Stomach smooth muscle (tissue), 2 donors: Measurements from ENCODE around the gene PRR18.
"Not testable (repeated sequence)": the region's sequence is repeated elsewhere in the genome, so short reads cannot be mapped to it uniquely, and the experiment has no call there.

Source experiments
- H3K27ac ChIP-seq: one replicate; pipeline ENCODE4 v1.7.0; 2013; ENCODE audit warnings: mild to moderate bottlenecking, low read length, inconsistent platforms
- H3K27me3 ChIP-seq, 2 donors: one replicate each; pipeline ENCODE4 v1.7.0; 2013; ENCODE audit warnings: low read length in 2 of 2; ENCODE audit not compliant: insufficient read depth in 2 of 2, control insufficient read depth in 1 of 2
- H3K36me3 ChIP-seq, 2 donors: one replicate each; pipeline ENCODE4 v1.7.0; 2013; ENCODE audit warnings: low read length in 2 of 2; ENCODE audit not compliant: control insufficient read depth in 2 of 2, insufficient read depth in 2 of 2
- H3K4me1 ChIP-seq: one replicate; pipeline ENCODE4 v1.7.0; 2013; ENCODE audit warnings: low read length; ENCODE audit not compliant: control insufficient read depth, insufficient read depth
- H3K4me3 ChIP-seq, 2 donors: one replicate each; pipeline ENCODE4 v1.7.0; 2013; ENCODE audit warnings: low read length in 2 of 2
- H3K9ac ChIP-seq, 2 donors: one replicate each; pipeline ENCODE4 v1.7.0; 2013; ENCODE audit warnings: low read length in 2 of 2, mild to moderate bottlenecking in 1 of 2
- H3K9me3 ChIP-seq, 2 donors: one replicate each; pipeline ENCODE4 v1.7.0; 2013; ENCODE audit warnings: low read length in 2 of 2; ENCODE audit not compliant: control insufficient read depth in 2 of 2
- donor health status: healthy.
- donor health status: Pancreatic carcinoma.

The PRR18 gene

DNA sequence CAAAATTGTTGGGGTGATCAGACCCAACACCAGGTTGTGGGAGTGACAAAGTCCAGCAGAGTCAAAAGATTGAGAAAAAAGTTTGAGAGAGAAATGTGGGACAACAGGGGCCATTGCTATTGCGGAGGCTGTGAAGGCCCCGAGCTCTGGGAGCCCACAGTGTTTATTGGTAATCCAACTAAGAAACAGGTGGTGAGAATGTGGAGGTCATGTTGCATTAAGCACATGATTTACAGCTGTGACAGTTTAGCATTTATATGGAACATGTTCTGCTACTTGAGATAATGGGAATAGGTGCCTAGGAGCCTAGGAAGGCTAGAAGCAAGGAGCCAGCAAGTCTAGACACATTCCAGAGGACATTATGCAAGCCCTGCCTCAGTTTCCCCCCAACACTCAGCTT lies 36.7 kb upstream of the PRR18 start:
- not testable (repeated sequence) for H3K9ac ChIP-seq, H3K9me3 ChIP-seq, H3K27ac ChIP-seq, H3K36me3 ChIP-seq, H3K4me3 ChIP-seq, H3K27me3 ChIP-seq
- H3K4me1 ChIP-seq, result peaks cover 22% of the 10 kb centered on the region

DNA sequence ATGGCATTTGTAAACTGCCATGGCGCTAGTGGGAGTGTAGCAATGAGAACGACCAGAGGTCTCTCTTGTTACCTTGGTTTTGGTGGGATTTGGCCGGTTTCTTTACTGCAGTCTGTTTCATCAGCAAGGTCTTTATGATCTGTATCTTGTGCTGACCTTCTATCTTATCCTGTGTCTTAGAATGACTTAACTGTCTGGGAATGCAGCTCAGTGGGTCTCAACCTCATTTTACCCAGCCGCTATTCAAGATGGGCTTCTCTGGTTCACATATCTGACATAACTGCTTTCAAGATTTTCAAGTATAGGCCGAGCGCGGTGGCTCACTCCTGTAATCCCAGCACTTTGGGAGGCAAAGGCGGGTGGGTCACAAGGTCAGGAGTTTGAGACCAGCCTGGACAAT lies 36.0 kb upstream of the PRR18 start:
- H3K9me3 ChIP-seq, result no peaks in the 10 kb centered on the region
- no peak overlapping the region for H3K9ac ChIP-seq
- no peak overlapping the region for H3K4me3 ChIP-seq
- H3K27me3 ChIP-seq, result no peaks in the 10 kb centered on the region
- H3K36me3 ChIP-seq, result peaks cover 0 to 2% of the 10 kb centered on the region in 2 donors
- no peak overlapping the region for H3K27ac ChIP-seq
- peaks cover 29% of the 10 kb centered on the region for H3K4me1 ChIP-seq

DNA sequence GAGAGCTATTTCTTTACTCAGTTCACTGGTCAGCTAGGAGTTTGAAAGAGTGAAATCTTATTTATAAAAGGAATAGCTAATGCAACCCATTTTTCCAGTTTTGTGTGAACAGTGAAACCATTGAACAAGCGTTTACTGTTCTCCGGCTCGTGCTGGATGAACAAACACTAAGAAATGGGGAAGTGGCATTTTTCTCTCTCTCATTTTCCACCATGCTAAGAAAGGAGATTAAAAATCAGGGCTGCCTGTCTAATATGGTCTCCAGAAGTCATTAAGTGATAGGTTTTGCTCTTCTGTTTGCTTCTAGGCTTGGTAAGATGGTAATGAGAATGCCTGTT lies 34.9 kb upstream of the PRR18 start:
- peak overlapping the region; percentile 91 to 97 for H3K9ac ChIP-seq
- peaks cover 30% of the 10 kb centered on the region for H3K4me1 ChIP-seq
- no peaks in the 10 kb centered on the region for H3K9me3 ChIP-seq
- H3K27me3 ChIP-seq, result no peaks in the 10 kb centered on the region
- H3K27ac ChIP-seq, result peak overlapping the region; percentile 71
- peak overlapping the region; percentile 71 to 99 for H3K4me3 ChIP-seq
- H3K36me3 ChIP-seq, result peaks cover 0 to 2% of the 10 kb centered on the region in 2 donors

DNA sequence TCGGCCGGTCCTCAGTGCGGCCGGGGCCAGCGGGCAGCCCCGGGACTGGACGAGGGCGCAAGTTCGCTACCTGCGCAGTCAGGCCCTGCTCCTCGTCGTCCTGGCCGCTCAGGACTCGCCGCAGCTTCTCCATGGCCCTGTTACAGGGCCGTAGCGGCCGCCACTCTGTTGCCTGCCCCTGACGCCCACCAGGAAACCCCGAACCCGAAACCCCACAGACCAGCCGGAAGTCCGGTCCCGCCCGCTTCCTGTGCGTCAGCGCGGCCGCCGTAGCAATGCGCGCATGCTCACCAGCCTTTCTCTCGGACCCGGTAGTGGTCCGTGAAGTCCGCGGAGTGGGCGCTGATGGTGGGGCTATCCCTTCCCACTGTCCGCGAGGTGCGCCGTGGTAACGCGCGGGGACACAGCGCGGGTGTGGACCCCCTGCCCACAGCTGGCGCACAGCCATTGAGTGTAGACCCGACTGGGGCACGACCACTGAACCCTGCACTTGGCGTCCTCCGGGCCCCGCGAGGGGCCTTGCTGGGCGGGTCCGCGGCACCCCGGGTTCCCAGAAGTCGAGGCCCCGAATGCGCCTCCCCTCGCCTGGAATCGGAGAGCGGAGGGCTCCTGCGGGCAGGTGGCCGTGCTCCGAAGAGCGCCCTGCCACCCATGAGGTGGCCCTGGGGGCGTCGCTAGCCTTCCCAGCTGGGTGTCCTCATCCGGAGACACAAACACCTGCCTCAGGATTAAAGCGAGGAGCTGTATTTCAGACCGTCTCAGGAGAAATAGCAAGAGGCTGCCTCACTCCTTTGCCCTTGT lies 34.4 kb upstream of the PRR18 start, which contains the start of gene SFT2D1:
TSS of gene SFT2D1 (minus strand) at position 197 of the 801 bp plus-strand sequence. CDS start at position 133, 64 bp downstream.
- H3K36me3 ChIP-seq, result peaks cover 0 to 2% of the 10 kb centered on the region in 2 donors
- peak within 1 kb of the TSS; percentile 71 for H3K27ac ChIP-seq
- H3K9ac ChIP-seq, result peak within 1 kb of the TSS; percentile 91 to 97
- no peaks in the 10 kb centered on the region for H3K27me3 ChIP-seq
- H3K9me3 ChIP-seq, result no peaks in the 10 kb centered on the region
- H3K4me1 ChIP-seq, result peaks cover 30% of the 10 kb centered on the region
- H3K4me3 ChIP-seq, result peak within 1 kb of the TSS; percentile 71 to 99

GRCh38 chr6:166341977-166342348 lies 33.8 kb upstream of the PRR18 start:
- Histone ChIP-seq H3K36me3 (peaks cover 2 to 7% of the 10 kb centered on the region in 2 donors), H3K4me1 (peaks cover 30% of the 10 kb centered on the region), H3K27me3 (no peaks in the 10 kb centered on the region), H3K27ac (peak overlapping the region; percentile 71), H3K4me3 (peak overlapping the region; percentile 71 to 99), H3K9me3 (no peaks in the 10 kb centered on the region), H3K9ac (peak overlapping the region; percentile 91 to 97)

DNA sequence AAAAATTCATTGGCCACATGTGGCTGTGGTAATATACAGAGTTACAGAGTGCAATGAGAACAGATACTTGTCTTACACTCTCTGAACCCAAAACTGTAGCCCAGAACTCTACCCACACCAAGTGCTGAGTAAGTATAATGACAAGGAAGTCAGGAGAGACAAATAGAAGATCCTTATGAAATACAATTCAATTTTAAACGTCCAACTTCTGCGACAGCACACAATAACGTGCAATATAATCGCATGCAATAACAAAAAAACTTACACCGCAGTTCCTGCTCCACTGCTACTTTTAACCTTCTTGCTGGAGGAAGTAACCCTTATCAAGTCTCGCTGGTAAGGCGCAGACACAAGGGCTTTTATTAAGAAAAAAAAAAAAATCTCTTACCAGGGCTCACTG lies 33.3 kb upstream of the PRR18 start:
- H3K4me3 ChIP-seq, result peak overlapping the region; percentile 71 to 99
- no peaks in the 10 kb centered on the region for H3K27me3 ChIP-seq
- H3K27ac ChIP-seq, result peak overlapping the region; percentile 71
- peak overlapping the region; percentile 91 to 97 for H3K9ac ChIP-seq
- peaks cover 4 to 7% of the 10 kb centered on the region in 2 donors for H3K36me3 ChIP-seq
- H3K9me3 ChIP-seq, result no peaks in the 10 kb centered on the region
- H3K4me1 ChIP-seq, result peaks cover 30% of the 10 kb centered on the region

GRCh38 chr6:166338854-166339253 lies 30.7 kb upstream of the PRR18 start:
- Histone ChIP-seq H3K4me1 (peaks cover 30% of the 10 kb centered on the region), H3K9ac (no peak overlapping the region), H3K4me3 (no peak overlapping the region), H3K9me3 (no peaks in the 10 kb centered on the region), H3K27ac (no peak overlapping the region), H3K36me3 (peaks cover 13 to 21% of the 10 kb centered on the region in 2 donors), H3K27me3 (no peaks in the 10 kb centered on the region)

- no peaks in the 10 kb centered on the region for H3K27me3 ChIP-seq
- H3K9ac ChIP-seq, result no peak overlapping the region
- H3K4me3 ChIP-seq, result no peak overlapping the region
- H3K36me3 ChIP-seq, result peaks cover 13 to 21% of the 10 kb centered on the region in 2 donors
- peaks cover 24% of the 10 kb centered on the region for H3K4me1 ChIP-seq
- no peak overlapping the region for H3K27ac ChIP-seq
- no peaks in the 10 kb centered on the region for H3K9me3 ChIP-seq
Measured at GRCh38 chr6:166336847-166337246, 28.7 kb upstream of the PRR18 start.

DNA sequence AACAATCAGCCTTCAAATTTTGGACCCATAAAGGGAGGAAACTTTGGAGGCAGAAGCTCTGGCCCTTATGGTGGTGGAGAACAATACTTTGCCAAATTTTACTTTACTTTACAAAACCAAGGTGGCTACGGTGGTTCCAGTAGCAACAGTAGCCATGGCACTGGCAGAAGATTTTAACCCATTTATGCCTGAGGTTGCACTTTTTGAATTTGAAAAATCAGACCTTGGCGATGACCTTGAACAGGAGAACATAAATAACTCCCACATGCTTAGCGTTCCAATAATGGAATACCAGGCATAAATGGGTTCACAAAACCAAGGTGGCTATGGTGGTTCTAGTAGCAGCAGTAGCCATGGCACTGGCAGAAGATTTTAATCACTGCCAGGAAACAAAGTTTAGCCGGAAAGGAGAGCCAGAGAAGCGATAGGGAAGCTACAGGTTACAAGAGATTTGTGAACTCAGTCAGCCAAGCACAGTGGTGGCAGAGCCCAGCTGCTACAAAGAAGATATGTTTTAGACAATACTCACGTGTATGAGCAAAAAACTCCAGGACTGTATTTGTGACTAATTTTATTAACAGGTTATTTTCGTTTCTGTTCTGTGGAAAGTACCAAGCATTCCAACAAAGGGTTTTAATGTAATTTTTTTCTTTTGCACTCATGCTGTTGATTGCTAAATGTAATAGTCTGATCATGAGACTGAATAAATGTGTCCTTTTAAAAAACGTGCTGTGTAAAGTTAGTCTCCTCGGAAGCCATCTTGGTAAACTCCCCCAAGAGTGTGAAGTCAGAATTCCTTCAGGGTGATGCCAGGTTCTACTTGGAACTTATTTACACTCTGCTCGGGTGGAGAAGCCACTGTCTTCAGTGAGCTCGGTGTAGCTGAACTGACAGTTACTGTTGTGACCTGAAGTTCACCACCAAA lies 27.4 kb upstream of the PRR18 start:
- H3K27me3 ChIP-seq, result no peaks in the 10 kb centered on the region
- no peak overlapping the region for H3K4me3 ChIP-seq
- H3K4me1 ChIP-seq, result peaks cover 16% of the 10 kb centered on the region

DNA sequence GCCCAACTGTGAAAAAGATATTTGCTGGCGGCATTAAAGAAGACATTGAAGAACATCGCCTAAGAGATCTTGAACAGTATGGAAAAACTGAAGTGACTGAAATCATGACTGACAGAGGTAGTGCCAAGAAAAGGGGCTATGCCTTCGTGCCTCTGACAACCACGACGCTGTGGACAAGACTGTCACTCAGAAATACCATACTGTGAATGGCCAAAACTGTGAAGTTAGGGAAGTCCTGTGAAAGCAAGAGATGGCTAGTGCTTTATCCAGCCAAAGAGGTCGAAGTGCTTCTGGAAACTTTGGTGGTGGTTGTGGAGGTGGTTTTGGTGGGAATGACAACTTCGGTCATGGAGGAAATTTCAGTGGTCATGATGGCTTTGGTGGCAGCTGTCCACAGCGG lies 26.7 kb upstream of the PRR18 start:
- H3K36me3 ChIP-seq, result peaks cover 11 to 21% of the 10 kb centered on the region in 2 donors
- no peaks in the 10 kb centered on the region for H3K9me3 ChIP-seq
- no peak overlapping the region for H3K9ac ChIP-seq
- no peak overlapping the region for H3K4me3 ChIP-seq
- H3K27me3 ChIP-seq, result no peaks in the 10 kb centered on the region
- peaks cover 11% of the 10 kb centered on the region for H3K4me1 ChIP-seq
- H3K27ac ChIP-seq, result no peak overlapping the region

More for the DNA sequence above, 27.4 kb upstream of the PRR18 start:
- Histone ChIP-seq H3K9me3 (no peaks in the 10 kb centered on the region), H3K27ac (no peak overlapping the region), H3K9ac (no peak overlapping the region), H3K36me3 (peaks cover 13 to 21% of the 10 kb centered on the region in 2 donors)
